Effector memory CD4-positive, alpha-beta T cell (primary cell): Measurements from ENCODE around the gene ZNF607.
A peak's percentile ranks its signal among the peaks of the same experiment; 100 is the strongest.

ENCODE experiments used
- DNase-seq, 3 donors: peaks; one replicate each; pipeline ENCODE4 v3.0.0-alpha.2; 2020
- H3K27ac ChIP-seq: 2 replicates; pipeline ENCODE4 v1.7.0; 2013; ENCODE audit warnings: mild to moderate bottlenecking, low read length, moderate library complexity; ENCODE audit not compliant: insufficient read depth, poor library complexity, severe bottlenecking
- H3K27me3 ChIP-seq: replicated peaks from 2 replicates; pipeline ENCODE4 v1.7.0; 2013; ENCODE audit warnings: mild to moderate bottlenecking, low read length; ENCODE audit not compliant: insufficient read depth, control insufficient read depth, poor library complexity, severe bottlenecking
- H3K36me3 ChIP-seq: 2 replicates; pipeline ENCODE4 v1.7.0; 2013; ENCODE audit warnings: mild to moderate bottlenecking, low read length, moderate library complexity; ENCODE audit not compliant: control insufficient read depth, insufficient read depth
- H3K4me1 ChIP-seq: 2 replicates; pipeline ENCODE4 v1.7.0; 2013; ENCODE audit warnings: low read length, mild to moderate bottlenecking; ENCODE audit not compliant: control insufficient read depth, insufficient read depth, poor library complexity, severe bottlenecking
- H3K4me3 ChIP-seq: 2 replicates; pipeline ENCODE4 v1.7.0; 2013; ENCODE audit warnings: low read length, low read depth, mild to moderate bottlenecking; ENCODE audit not compliant: insufficient read depth, poor library complexity, severe bottlenecking
- H3K9me3 ChIP-seq: 2 replicates; pipeline ENCODE4 v1.7.0; 2013; ENCODE audit warnings: mild to moderate bottlenecking, low read length, moderate library complexity; ENCODE audit not compliant: control insufficient read depth

Gene ZNF607

DNA sequence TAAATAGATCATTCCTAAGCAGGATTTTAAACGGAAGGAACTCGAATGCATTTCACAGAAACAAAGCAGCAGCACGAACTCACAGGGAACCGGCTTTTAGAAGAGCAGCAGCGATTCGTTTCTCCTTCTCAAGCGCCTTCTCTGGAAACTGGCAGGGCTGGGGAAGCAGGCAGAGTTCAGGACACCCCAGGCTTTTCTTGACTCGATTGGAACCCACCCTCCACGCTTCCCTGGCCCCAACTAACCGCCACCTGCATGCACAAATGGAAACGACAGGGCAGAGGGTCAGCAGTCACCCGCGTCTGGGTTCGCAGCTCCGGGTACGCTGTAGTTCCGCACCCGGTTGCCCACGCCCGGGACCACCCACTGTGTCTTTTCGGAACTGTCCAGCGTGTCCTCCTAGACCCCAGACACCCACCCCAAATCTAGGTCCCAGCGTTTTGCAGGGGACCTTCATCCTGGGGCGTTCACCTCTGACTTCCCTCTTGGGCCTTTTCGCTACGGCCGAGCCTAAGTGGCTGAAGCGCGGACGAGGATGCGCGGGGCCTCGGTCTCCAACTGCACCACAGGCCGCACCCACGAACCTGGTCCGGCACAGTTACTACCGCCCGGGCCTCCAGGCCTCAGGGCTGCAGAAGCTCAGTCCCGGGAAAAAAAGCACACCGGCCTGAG, 64.8 kb downstream of the ZNF607 start:
- Histone ChIP-seq H3K4me3 (peak overlapping the region; percentile 90), H3K36me3 (no peaks in the 10 kb centered on the region), H3K27me3 (no peaks in the 10 kb centered on the region), H3K9me3 (no peaks in the 10 kb centered on the region), H3K4me1 (no peaks in the 10 kb centered on the region), H3K27ac (peak overlapping the region; percentile 78)
- DNase-seq, result no peak

GRCh38 chr19:37654118-37654517, 65.4 kb downstream of the ZNF607 start:
- H3K27me3 ChIP-seq, result no peaks in the 10 kb centered on the region
- H3K36me3 ChIP-seq, result no peaks in the 10 kb centered on the region
- H3K9me3 ChIP-seq, result no peaks in the 10 kb centered on the region
- peak overlapping the region; percentile 90 for H3K4me3 ChIP-seq
- H3K4me1 ChIP-seq, result no peaks in the 10 kb centered on the region
- no peak for DNase-seq
- no peak overlapping the region for H3K27ac ChIP-seq
